Activated naive CD8-positive, alpha-beta T cell treated with anti-CD3 and anti-CD28 coated beads, Interleukin-2, amount 50 U/mL, for 24 hours (primary cell): Measurements from ENCODE around the gene TMX2.
"Not testable (repeated sequence)": the region's sequence is repeated elsewhere in the genome, so short reads cannot be mapped to it uniquely, and the experiment has no call there.

ENCODE experiments used
- ATAC-seq: fragments of 150-1000 bp; cut with Tn5 transposase; one replicate; pipeline ENCODE4 v1.10.0; 2021
- DNase-seq: peaks from one replicate; pipeline ENCODE4 v3.0.0; 2021
- H3K27ac Mint-ChIP-seq: one replicate; pipeline ENCODE4 v1.8.0; 2021; ENCODE audit warnings: mild to moderate bottlenecking, mixed read lengths
- H3K27me3 Mint-ChIP-seq: one replicate; pipeline ENCODE4 v1.8.0; 2021; ENCODE audit warnings: mixed read lengths
- H3K36me3 Mint-ChIP-seq: one replicate; pipeline ENCODE4 v1.8.0; 2021; ENCODE audit warnings: low read depth, mixed read lengths
- H3K4me1 Mint-ChIP-seq: one replicate; pipeline ENCODE4 v1.8.0; 2021; ENCODE audit warnings: mixed read lengths
- H3K4me3 Mint-ChIP-seq: one replicate; pipeline ENCODE4 v1.8.0; 2021; ENCODE audit warnings: mild to moderate bottlenecking, moderate library complexity, mixed read lengths
- H3K9me3 Mint-ChIP-seq: one replicate; pipeline ENCODE4 v1.8.0; 2021; ENCODE audit warnings: mixed read lengths

TMX2 gene

GRCh38 chr11:57712256-57713150 lies at the start of gene TMX2:
TSS of gene TMX2 (plus strand) at chr11:57712593. CDS start at chr11:57712619, 26 bp downstream.
- peak; percentile 90 for DNase-seq
- Mint-ChIP-seq H3K4me1 (peaks cover 45% of the 10 kb centered on the region), H3K27me3 (no peaks in the 10 kb centered on the region), H3K9me3 (no peaks in the 10 kb centered on the region), H3K4me3 (peak within 1 kb of the TSS; percentile 99), H3K27ac (peak within 1 kb of the TSS; percentile 96), H3K36me3 (peaks cover 11% of the 10 kb centered on the region)
- peak; percentile 97 for ATAC-seq

DNA sequence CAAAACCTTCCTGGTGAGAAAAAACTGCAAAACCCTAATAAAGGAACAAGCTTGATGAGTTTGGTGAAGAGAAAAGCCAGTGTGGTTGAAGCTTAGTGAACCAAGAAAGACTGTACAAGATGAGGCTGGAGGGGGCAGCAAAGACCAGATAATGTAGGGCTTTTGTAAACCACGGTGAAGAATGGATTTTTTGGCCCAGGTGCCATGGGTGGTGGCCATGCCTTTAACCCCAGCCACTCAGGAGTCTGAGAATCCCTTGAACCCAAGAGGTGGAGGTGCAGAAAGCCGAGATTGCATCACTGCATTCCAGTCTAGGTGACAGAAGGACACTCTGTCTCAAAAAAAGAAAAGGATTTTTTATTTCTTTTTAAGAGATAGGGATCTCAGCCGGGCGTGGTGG lies 49.5 kb upstream of the TMX2 start:
- H3K4me1 Mint-ChIP-seq = peaks cover 27% of the 10 kb centered on the region
- H3K27me3 Mint-ChIP-seq = no peaks in the 10 kb centered on the region
- no peak for ATAC-seq
- DNase-seq = no peak
- no peak overlapping the region for H3K4me3 Mint-ChIP-seq
- no peak overlapping the region for H3K27ac Mint-ChIP-seq
- H3K9me3 Mint-ChIP-seq = no peaks in the 10 kb centered on the region
- peaks cover 27% of the 10 kb centered on the region for H3K36me3 Mint-ChIP-seq

GRCh38 chr11:57663975-57664374 lies 48.4 kb upstream of the TMX2 start:
- no peak overlapping the region for H3K4me3 Mint-ChIP-seq
- H3K9me3 Mint-ChIP-seq = no peaks in the 10 kb centered on the region
- no peak for DNase-seq
- no peaks in the 10 kb centered on the region for H3K27me3 Mint-ChIP-seq
- H3K36me3 Mint-ChIP-seq = peaks cover 25% of the 10 kb centered on the region
- peaks cover 22% of the 10 kb centered on the region for H3K4me1 Mint-ChIP-seq
- ATAC-seq = no peak
- no peak overlapping the region for H3K27ac Mint-ChIP-seq

DNA sequence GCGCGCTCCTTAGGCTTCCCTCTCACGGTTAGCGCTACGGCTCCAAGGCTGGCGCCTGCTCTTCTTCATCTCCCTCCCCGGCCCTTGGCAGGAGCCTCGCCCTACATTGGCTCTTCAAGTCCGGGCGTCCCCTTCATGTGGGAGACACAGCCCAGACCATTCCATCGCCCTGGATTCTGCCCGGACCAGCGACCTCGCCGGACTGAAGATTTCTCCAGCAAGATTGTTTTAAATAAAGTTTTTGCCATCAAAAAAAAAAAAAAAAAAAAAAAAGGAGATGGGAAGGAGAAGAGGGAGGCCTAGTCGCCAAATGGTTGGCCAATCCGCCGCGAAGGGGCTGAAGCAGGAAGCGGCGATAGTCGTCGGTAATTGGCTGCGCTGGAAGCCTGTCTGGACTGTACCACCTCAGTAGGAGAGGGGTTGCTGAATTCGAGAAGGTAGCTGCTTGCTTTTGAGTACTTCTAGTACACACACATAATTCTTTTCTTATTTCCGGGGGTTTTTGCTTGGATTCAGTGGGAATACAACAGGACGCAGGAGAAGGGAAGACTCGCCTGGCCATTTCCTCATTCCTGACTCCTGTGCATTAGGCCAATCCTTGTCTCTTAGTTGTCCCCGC lies 45.2 kb upstream of the TMX2 start:
- Mint-ChIP-seq H3K27me3 (no peaks in the 10 kb centered on the region), H3K4me3 (peak overlapping the region; percentile 92), H3K27ac (peak overlapping the region; percentile 99), H3K4me1 (peaks cover 50% of the 10 kb centered on the region), H3K9me3 (no peaks in the 10 kb centered on the region), H3K36me3 (peaks cover 18% of the 10 kb centered on the region)
- DNase-seq (peak; percentile 88), ATAC-seq (peak; percentile 60)

- H3K27me3 Mint-ChIP-seq = no peaks in the 10 kb centered on the region
- peak within 1 kb of the TSS; percentile 92 for H3K4me3 Mint-ChIP-seq
- no peaks in the 10 kb centered on the region for H3K9me3 Mint-ChIP-seq
- ATAC-seq = peak; percentile 96
- peaks cover 56% of the 10 kb centered on the region for H3K4me1 Mint-ChIP-seq
- H3K36me3 Mint-ChIP-seq = peaks cover 18% of the 10 kb centered on the region
- H3K27ac Mint-ChIP-seq = peak within 1 kb of the TSS; percentile 99
- peak; percentile 99 for DNase-seq
Observed at GRCh38 chr11:57667736-57668433, 44.5 kb upstream of the TMX2 start, which contains the start of gene ZDHHC5. TSS of gene ZDHHC5 (plus strand) at chr11:57668114. CDS start at chr11:57673091, 4,977 bp downstream.

- peaks cover 22% of the 10 kb centered on the region for H3K36me3 Mint-ChIP-seq
- H3K27ac Mint-ChIP-seq = peak overlapping the region; percentile 99
- ATAC-seq = no peak
- no peaks in the 10 kb centered on the region for H3K9me3 Mint-ChIP-seq
- DNase-seq = peak; percentile 52
- H3K4me1 Mint-ChIP-seq = peaks cover 61% of the 10 kb centered on the region
- H3K4me3 Mint-ChIP-seq = peak overlapping the region; percentile 92
- H3K27me3 Mint-ChIP-seq = no peaks in the 10 kb centered on the region
Observed at GRCh38 chr11:57668434-57668782, 44.0 kb upstream of the TMX2 start.

- no peak overlapping the region for H3K4me3 Mint-ChIP-seq
- no peak for ATAC-seq
- H3K36me3 Mint-ChIP-seq = peaks cover 52% of the 10 kb centered on the region
- H3K27ac Mint-ChIP-seq = peak overlapping the region; percentile 33
- H3K4me1 Mint-ChIP-seq = peaks cover 80% of the 10 kb centered on the region
- H3K9me3 Mint-ChIP-seq = no peaks in the 10 kb centered on the region
- DNase-seq = no peak
- H3K27me3 Mint-ChIP-seq = no peaks in the 10 kb centered on the region
Observed at GRCh38 chr11:57674251-57674650, 38.1 kb upstream of the TMX2 start.

DNA sequence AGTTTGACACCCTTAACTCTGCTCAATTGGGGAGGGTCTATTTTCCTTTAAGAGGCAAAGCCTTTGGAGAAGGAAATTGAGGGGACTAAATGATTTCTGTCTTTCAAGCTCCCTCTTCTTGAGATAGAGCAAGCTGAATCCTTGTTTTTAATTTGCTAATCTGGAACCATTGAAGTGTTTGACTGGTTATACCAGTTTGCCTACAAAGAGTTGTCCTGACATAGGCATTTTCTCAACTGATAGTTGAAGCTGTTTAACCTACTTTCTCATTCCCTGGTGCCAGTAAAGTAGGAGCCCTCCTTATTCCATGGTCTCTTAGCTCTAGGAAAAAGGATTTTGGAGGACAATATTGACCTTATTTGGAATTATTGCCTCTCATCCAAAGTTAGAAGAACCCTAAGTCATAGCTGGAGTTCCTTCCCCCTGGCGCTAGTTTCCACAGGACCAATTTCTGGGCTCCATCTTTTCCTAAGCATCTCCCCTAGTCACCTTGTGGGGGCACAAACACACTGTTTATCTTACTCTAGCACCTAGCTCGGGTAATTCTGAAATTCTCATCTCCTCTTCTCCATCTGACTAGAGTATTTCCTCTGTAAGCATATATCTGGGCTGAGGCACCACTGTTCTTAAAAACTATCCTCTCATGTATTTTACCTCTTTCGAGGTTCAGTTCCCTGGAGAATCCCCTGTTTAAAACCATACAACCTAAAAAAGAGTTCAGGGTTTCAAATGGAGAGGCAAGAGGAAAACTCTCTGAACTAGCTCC lies 37.0 kb upstream of the TMX2 start:
- Mint-ChIP-seq H3K4me3 (no peak overlapping the region), H3K36me3 (peaks cover 53% of the 10 kb centered on the region), H3K27me3 (no peaks in the 10 kb centered on the region), H3K4me1 (peaks cover 80% of the 10 kb centered on the region), H3K27ac (peak overlapping the region; percentile 35), H3K9me3 (no peaks in the 10 kb centered on the region)
- ATAC-seq = no peak
- DNase-seq = no peak

DNA sequence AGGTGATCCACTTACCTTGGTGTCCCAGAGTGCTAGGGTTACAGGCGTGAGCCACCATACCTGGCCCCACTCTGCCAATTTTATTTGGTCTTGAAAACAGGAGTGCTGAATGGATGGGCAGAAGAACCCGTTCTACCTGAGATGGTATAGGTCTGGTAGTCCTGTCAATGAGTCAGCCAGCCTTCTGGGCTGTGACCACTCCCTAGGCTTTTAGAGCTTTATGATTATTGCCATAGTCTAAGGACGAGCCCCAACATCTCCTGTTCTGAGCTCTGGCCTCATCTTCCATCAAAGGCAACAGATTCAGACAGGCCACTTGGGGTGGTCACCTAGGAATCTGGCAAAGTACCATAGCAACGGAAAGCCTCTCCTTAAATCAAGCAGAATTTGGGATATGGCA lies 33.0 kb upstream of the TMX2 start:
- H3K4me3 Mint-ChIP-seq = no peak overlapping the region
- no peaks in the 10 kb centered on the region for H3K27me3 Mint-ChIP-seq
- H3K36me3 Mint-ChIP-seq = peaks cover 47% of the 10 kb centered on the region
- no peak overlapping the region for H3K27ac Mint-ChIP-seq
- peaks cover 59% of the 10 kb centered on the region for H3K4me1 Mint-ChIP-seq
- DNase-seq (no peak), ATAC-seq (no peak)
- no peaks in the 10 kb centered on the region for H3K9me3 Mint-ChIP-seq

GRCh38 chr11:57680552-57680874 lies 31.9 kb upstream of the TMX2 start:
- peaks cover 49% of the 10 kb centered on the region for H3K4me1 Mint-ChIP-seq
- peaks cover 47% of the 10 kb centered on the region for H3K36me3 Mint-ChIP-seq
- no peak overlapping the region for H3K4me3 Mint-ChIP-seq
- ATAC-seq (peak; percentile 61), DNase-seq (no peak)
- peak overlapping the region; percentile 67 for H3K27ac Mint-ChIP-seq
- H3K27me3 Mint-ChIP-seq = no peaks in the 10 kb centered on the region
- H3K9me3 Mint-ChIP-seq = no peaks in the 10 kb centered on the region

DNA sequence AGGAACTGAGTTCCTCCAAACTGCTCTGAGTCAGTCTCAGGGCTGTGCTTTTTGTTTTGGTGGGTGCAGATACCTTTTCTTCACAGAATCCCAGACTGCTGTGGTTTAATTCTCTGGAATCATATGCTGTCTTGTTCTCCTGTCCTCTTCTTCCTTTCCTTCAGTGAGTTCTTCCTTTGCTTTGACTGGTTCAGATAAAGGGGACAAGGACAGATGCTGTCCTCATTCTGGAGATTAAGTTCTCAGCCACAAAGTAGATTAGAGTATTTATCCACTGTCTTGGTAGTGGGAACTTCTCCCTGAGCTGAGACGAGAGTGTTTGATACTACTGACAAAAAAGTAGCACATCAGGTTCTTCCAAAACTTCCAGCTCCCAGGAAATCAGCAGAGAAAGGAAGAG lies 31.2 kb upstream of the TMX2 start:
- Mint-ChIP-seq H3K36me3 (peaks cover 44% of the 10 kb centered on the region), H3K27me3 (no peaks in the 10 kb centered on the region), H3K4me1 (peaks cover 42% of the 10 kb centered on the region), H3K4me3 (no peak overlapping the region), H3K9me3 (no peaks in the 10 kb centered on the region), H3K27ac (no peak overlapping the region)
- no peak for ATAC-seq
- DNase-seq = no peak

DNA sequence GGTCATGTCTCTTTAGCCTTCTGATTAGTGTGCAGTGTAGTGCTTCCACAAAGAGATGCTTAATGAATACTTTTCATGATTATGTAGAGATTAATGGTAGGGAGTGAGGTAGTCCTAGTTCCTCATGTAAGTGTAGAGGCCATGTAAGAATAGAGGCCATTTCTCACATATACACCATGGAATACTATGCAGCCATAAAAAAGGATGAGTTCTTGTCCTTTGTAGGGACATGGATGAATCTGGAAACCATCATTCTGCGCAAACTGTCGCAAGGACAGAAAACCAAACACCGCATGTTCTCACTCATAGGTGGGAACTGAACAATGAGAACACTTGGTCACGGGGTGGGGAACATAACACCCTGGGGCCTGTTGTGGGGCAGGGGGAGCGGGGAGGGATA lies 21.9 kb upstream of the TMX2 start:
- not testable (repeated sequence) for H3K4me1 Mint-ChIP-seq, H3K27me3 Mint-ChIP-seq, H3K27ac Mint-ChIP-seq, DNase-seq, ATAC-seq, H3K9me3 Mint-ChIP-seq, H3K4me3 Mint-ChIP-seq
- peaks cover 42% of the 10 kb centered on the region for H3K36me3 Mint-ChIP-seq

DNA sequence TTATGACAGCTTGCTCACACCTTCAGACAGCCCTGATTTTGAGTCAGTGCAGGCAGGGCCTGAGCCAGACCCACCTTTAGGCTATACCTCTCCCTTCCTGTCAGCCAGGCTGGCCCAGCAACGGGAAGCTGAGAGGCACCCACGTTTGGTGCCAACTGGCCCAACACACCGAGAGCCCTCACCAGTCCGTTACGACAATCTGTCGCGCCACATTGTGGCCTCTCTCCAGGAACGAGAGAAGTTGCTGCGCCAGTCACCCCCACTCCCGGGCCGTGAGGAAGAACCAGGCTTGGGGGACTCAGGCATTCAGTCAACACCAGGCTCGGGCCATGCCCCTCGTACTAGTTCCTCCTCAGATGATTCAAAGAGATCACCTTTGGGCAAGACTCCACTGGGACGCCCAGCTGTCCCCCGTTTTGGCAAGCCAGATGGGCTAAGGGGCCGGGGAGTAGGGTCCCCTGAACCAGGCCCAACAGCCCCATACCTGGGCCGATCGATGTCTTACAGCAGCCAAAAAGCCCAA lies 13.5 kb upstream of the TMX2 start:
- Mint-ChIP-seq H3K36me3 (peaks cover 39% of the 10 kb centered on the region), H3K4me3 (no peak overlapping the region), H3K27ac (no peak overlapping the region), H3K4me1 (no peaks in the 10 kb centered on the region), H3K9me3 (no peaks in the 10 kb centered on the region), H3K27me3 (no peaks in the 10 kb centered on the region)
- ATAC-seq = no peak
- DNase-seq = no peak

GRCh38 chr11:57699813-57700212 lies 12.6 kb upstream of the TMX2 start:
- no peaks in the 10 kb centered on the region for H3K4me1 Mint-ChIP-seq
- no peak overlapping the region for H3K4me3 Mint-ChIP-seq
- ATAC-seq = no peak
- H3K36me3 Mint-ChIP-seq = peaks cover 42% of the 10 kb centered on the region
- DNase-seq = no peak
- no peaks in the 10 kb centered on the region for H3K27me3 Mint-ChIP-seq
- H3K9me3 Mint-ChIP-seq = no peaks in the 10 kb centered on the region
- H3K27ac Mint-ChIP-seq = peak overlapping the region; percentile 32
